ENCODE results near the gene HECTD2. TPM values are rescaled to one million over a fixed set of nuclear protein-coding genes. Genes with fewer than 3 reads are reported as not detected.

HECTD2 gene
- total and polyA plus RNA-seq, 2 of the 8 experiments (the other 6 are each of a cell fraction or from before 2014, with no cell fraction given) = 5.7 to 11.9 TPM

DNA sequence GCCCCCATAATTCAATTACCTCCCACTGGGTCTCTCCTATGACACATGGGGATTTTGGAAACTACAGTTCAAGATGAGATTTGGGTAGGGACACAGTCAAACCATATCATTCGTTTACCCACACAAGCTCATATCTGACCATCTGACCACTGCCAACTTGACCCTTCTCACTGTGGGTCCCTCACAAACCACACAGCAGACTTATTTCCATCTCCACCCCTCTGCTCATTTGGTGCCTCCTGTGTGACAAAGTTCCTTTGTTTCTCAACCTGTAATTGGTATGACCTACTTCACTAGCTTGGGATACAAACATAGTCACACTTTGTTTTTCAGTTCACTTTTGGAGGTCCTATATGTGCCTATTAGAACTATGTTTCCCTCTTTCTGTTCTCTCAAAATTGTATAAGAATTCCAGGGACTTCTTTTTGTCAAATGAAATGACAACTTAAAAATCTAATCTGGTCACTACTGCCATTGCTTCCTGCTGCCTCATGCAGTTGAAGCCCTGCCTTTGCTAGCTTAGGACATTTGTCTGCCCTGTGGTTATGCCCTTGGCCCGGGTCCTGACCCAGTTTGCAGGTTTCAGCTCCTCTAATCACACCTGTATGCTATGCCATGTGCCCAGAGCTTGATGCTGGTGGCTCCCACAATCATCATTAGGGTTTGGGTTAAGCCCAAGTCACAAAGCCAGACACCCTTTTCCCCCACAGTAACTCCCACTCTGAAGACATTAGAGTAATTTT is 152.9 kb downstream of the HECTD2 start (continued):
- TF ChIP-seq CHD7 (IDR thresholded peaks at IDR 0.05; ENCODE audit: insufficient replicate concordance, low read length) = no peak
- TF ChIP-seq SAP30 (IDR thresholded peaks at IDR 0.05; ENCODE audit: insufficient read depth, insufficient replicate concordance, low read length) = no peak
- TF ChIP-seq SRF (IDR thresholded peaks at IDR 0.05; ENCODE audit: low read depth, low read length) = no peak
- TF ChIP-seq KDM5A (IDR thresholded peaks at IDR 0.05; ENCODE audit: low read length) = no peak
- no peak for TF ChIP-seq CTBP2 (IDR thresholded peaks at IDR 0.05; ENCODE audit: borderline replicate concordance, insufficient read depth, insufficient read length, low read length)

Data from H1 (cell line).